ENCODE measurements around the gene RFX2. TPM values are rescaled to one million over a fixed set of nuclear protein-coding genes. Genes with fewer than 3 reads are reported as not detected.

RFX2 gene
- total and polyA plus RNA-seq, 8 donors: 1.8 to 14.0 (median 3.4) TPM

- Histone ChIP-seq H3K36me3 (no peaks in the 10 kb centered on the region), H3K4me3 (no peak overlapping the region), H3K4me1 (peaks cover 0 to 17% (median 0%) of the 10 kb centered on the region in 3 donors), H3K27ac (peak overlapping the region in 3 of 4 donors; percentile 18 to 77 (median 76)), H3K9me3 (no peaks in the 10 kb centered on the region), H3K27me3 (peaks cover 0 to 2% (median 0%) of the 10 kb centered on the region in 4 donors)
- WGBS, 2 donors: 84 to 94% methylated on average over 3 of the region's 3 CpGs
- intact Hi-C loops (cut with DNase I): no loop called here
- FAIRE-seq (no peak), DNase-seq (no peak), ATAC-seq (no peak)
- TF ChIP-seq, protein P1, sequence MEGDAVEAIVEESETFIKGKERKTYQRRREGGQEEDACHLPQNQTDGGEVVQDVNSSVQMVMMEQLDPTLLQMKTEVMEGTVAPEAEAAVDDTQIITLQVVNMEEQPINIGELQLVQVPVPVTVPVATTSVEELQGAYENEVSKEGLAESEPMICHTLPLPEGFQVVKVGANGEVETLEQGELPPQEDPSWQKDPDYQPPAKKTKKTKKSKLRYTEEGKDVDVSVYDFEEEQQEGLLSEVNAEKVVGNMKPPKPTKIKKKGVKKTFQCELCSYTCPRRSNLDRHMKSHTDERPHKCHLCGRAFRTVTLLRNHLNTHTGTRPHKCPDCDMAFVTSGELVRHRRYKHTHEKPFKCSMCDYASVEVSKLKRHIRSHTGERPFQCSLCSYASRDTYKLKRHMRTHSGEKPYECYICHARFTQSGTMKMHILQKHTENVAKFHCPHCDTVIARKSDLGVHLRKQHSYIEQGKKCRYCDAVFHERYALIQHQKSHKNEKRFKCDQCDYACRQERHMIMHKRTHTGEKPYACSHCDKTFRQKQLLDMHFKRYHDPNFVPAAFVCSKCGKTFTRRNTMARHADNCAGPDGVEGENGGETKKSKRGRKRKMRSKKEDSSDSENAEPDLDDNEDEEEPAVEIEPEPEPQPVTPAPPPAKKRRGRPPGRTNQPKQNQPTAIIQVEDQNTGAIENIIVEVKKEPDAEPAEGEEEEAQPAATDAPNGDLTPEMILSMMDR (IDR thresholded peaks at IDR 0.05): no peak
Measured at GRCh38 chr19:6088602-6089049, 21.7 kb downstream of the RFX2 start.

GRCh38 chr19:6087074-6087571 is 23.2 kb downstream of the RFX2 start:
- Histone ChIP-seq H3K9me3 (no peaks in the 10 kb centered on the region), H3K36me3 (no peaks in the 10 kb centered on the region), H3K27me3 (peaks cover 0 to 2% (median 0%) of the 10 kb centered on the region in 4 donors), H3K27ac (peak overlapping the region in 3 of 4 donors; percentile 18 to 77 (median 76)), H3K4me1 (peaks cover 0 to 13% (median 0%) of the 10 kb centered on the region in 3 donors), H3K4me3 (no peak overlapping the region)
- intact Hi-C loops (cut with DNase I): no loop called here
- 9 to 20% methylated on average over 9 of the region's 9 CpGs for WGBS, 2 donors
- no peak for DNase-seq
- TF ChIP-seq, protein P1 (IDR thresholded peaks at IDR 0.05): no peak
- ATAC-seq: peak in 3 of 4 donors; percentile 34 to 51 (median 42)
- FAIRE-seq: no peak

GRCh38 chr19:6086068-6086788 is 24.1 kb downstream of the RFX2 start:
- intact Hi-C loops (cut with DNase I): no loop called here
- no peak for ATAC-seq
- H3K27me3 ChIP-seq: peaks cover 0 to 2% (median 0%) of the 10 kb centered on the region in 4 donors
- FAIRE-seq: no peak
- WGBS, 2 donors: 70 to 82% methylated on average over 12 of the region's 12 CpGs
- H3K9me3 ChIP-seq: no peaks in the 10 kb centered on the region
- H3K4me3 ChIP-seq: no peak overlapping the region
- TF ChIP-seq, protein P1 (IDR thresholded peaks at IDR 0.05): no peak
- H3K4me1 ChIP-seq: peaks cover 0 to 9% (median 0%) of the 10 kb centered on the region in 3 donors
- no peak overlapping the region for H3K27ac ChIP-seq
- no peaks in the 10 kb centered on the region for H3K36me3 ChIP-seq
- no peak for DNase-seq

DNA sequence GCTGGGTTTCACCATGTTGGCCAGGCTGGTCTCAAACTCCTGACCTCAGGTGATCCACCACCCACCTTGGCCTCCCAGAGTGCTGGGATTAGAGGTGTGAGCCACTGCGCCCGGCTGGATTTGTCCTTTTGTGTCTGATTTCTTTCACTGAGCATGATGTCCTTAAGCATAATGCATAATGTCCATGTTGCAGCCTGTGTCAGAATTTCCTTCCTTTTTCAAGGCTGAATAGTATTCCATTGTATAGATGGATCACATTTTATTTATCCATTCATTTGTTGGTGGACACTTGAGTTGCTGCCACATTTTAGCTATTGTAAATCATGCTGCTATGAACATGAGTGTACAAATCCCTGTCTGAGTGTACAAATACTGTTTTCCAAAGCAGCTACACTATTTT is 25.5 kb downstream of the RFX2 start:
- FAIRE-seq: no peak
- H3K27me3 ChIP-seq: peaks cover 0 to 2% (median 0%) of the 10 kb centered on the region in 4 donors
- TF ChIP-seq, protein P1 (IDR thresholded peaks at IDR 0.05): no peak
- H3K4me3 ChIP-seq: no peak overlapping the region
- no peak overlapping the region for H3K27ac ChIP-seq
- WGBS, 2 donors: 97 to 100% methylated on average over 2 of the region's 2 CpGs
- H3K4me1 ChIP-seq: peaks cover 0 to 9% (median 0%) of the 10 kb centered on the region in 3 donors
- no peaks in the 10 kb centered on the region for H3K9me3 ChIP-seq
- intact Hi-C loops (cut with DNase I): no loop called here
- DNase-seq: no peak
- no peak for ATAC-seq
- H3K36me3 ChIP-seq: no peaks in the 10 kb centered on the region

DNA sequence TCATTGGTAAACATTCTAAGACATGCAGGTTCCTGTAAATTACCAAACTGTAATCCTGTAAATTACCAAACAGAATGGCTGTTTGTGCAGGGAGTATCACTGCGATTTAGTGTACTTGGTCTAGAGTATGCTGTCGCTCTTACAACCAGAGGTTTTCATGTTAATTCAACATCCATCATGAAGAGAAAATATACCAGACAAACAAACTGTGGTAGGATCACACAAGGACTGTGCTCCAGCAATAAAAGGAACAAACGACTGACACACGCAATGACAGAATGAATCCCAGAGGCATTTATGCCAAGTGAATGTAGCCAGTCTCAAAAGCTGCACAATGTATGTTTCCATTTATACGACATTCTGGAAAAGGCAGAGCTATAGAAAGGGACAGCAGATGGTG is 31.2 kb downstream of the RFX2 start:
- Histone ChIP-seq H3K36me3 (no peaks in the 10 kb centered on the region), H3K27ac (no peak overlapping the region), H3K9me3 (no peaks in the 10 kb centered on the region), H3K4me1 (no peaks in the 10 kb centered on the region), H3K4me3 (no peak overlapping the region), H3K27me3 (no peaks in the 10 kb centered on the region)
- ATAC-seq (no peak), DNase-seq (no peak), FAIRE-seq (no peak)
- TF ChIP-seq, protein P1 (IDR thresholded peaks at IDR 0.05): no peak
- intact Hi-C loops (cut with DNase I): no loop called here
- 76 to 80% methylated on average over 5 of the region's 5 CpGs for WGBS, 2 donors

Measured in pancreas (tissue), 10 donors.